Measurements from ENCODE around the gene CCSER2.
"Not testable (repeated sequence)": the region's sequence is repeated elsewhere in the genome, so short reads cannot be mapped to it uniquely, and the experiment has no call there.

CCSER2 gene

GRCh38 chr10:84328418-84329195 is at the start of gene CCSER2:
TSS of gene CCSER2 (plus strand) at chr10:84328589. CDS start at chr10:84371053, 42,464 bp downstream.
- H3K4me1 ChIP-seq (ENCODE audit: control insufficient read depth, insufficient read depth, low read length, unreplicated experiment), result peaks cover 22% of the 10 kb centered on the region
- H2AFZ ChIP-seq (ENCODE audit: low read length, unreplicated experiment), result peak within 1 kb of the TSS; percentile 83
- no peaks in the 10 kb centered on the region for H3K27me3 ChIP-seq (ENCODE audit: insufficient read depth, low read length)

DNA sequence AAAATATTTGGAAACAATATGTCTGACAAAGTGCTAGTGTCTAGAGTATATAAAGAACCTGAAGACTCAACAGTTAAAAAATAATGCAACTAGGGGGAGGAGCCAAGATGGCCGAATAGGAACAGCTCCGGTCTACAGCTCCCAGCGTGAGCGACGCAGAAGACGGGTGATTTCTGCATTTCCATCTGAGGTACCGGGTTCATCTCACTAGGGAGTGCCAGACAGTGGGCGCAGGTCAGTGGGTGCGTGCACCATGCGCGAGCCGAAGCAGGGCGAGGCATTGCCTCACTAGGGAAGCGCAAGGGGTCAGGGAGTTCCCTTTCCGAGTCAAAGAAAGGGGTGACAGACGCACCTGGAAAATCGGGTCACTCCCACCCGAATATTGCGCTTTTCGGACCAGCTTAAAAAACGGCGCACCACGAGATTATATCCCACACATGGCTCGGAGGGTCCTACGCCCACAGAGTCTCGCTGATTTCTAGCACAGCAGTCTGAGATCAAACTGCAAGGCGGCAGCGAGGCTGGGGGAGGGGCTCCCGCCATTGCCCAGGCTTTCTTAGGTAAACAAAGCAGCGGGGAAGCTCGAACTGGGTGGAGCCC is 48.4 kb upstream of the CCSER2 start:
- H3K27me3 ChIP-seq (ENCODE audit: insufficient read depth, low read length), result peaks cover 43% of the 10 kb centered on the region
- not testable (repeated sequence) for H3K4me1 ChIP-seq (ENCODE audit: control insufficient read depth, insufficient read depth, low read length, unreplicated experiment); H3K79me2 ChIP-seq (ENCODE audit: control insufficient read depth, insufficient read depth, low read length, unreplicated experiment); H3K27ac ChIP-seq (ENCODE audit: low read depth, low read length); H3K36me3 ChIP-seq (ENCODE audit: insufficient read depth, low read length); H3K4me3 ChIP-seq (ENCODE audit: low read depth, low read length); H2AFZ ChIP-seq (ENCODE audit: low read length, unreplicated experiment)

More at GRCh38 chr10:84328418-84329195, at the start of gene CCSER2:
- Histone ChIP-seq H3K4me3 (ENCODE audit: low read depth, low read length) (peak within 1 kb of the TSS; percentile 95), H3K79me2 (ENCODE audit: control insufficient read depth, insufficient read depth, low read length, unreplicated experiment) (peaks cover 41% of the 10 kb centered on the region), H3K27ac (ENCODE audit: low read depth, low read length) (peak within 1 kb of the TSS; percentile 81), H3K36me3 (ENCODE audit: insufficient read depth, low read length) (no peaks in the 10 kb centered on the region)

- Histone ChIP-seq H3K27ac (ENCODE audit: low read depth, low read length) (no peak overlapping the region), H3K4me1 (ENCODE audit: control insufficient read depth, insufficient read depth, low read length, unreplicated experiment) (no peaks in the 10 kb centered on the region), H3K36me3 (ENCODE audit: insufficient read depth, low read length) (no peaks in the 10 kb centered on the region), H3K79me2 (ENCODE audit: control insufficient read depth, insufficient read depth, low read length, unreplicated experiment) (no peaks in the 10 kb centered on the region), H2AFZ (ENCODE audit: low read length, unreplicated experiment) (no peak overlapping the region), H3K27me3 (ENCODE audit: insufficient read depth, low read length) (peaks cover 42% of the 10 kb centered on the region), H3K4me3 (ENCODE audit: low read depth, low read length) (no peak overlapping the region)
Observed at GRCh38 chr10:84286695-84287094, 41.7 kb upstream of the CCSER2 start.

- Histone ChIP-seq H3K79me2 (ENCODE audit: control insufficient read depth, insufficient read depth, low read length, unreplicated experiment) (no peaks in the 10 kb centered on the region), H3K36me3 (ENCODE audit: insufficient read depth, low read length) (no peaks in the 10 kb centered on the region)
Observed at GRCh38 chr10:84288151-84288550, 40.2 kb upstream of the CCSER2 start.

GRCh38 chr10:84289521-84290200 is 38.7 kb upstream of the CCSER2 start:
- no peaks in the 10 kb centered on the region for H3K36me3 ChIP-seq (ENCODE audit: insufficient read depth, low read length)
- H3K4me1 ChIP-seq (ENCODE audit: control insufficient read depth, insufficient read depth, low read length, unreplicated experiment), result no peaks in the 10 kb centered on the region
- H3K4me3 ChIP-seq (ENCODE audit: low read depth, low read length), result no peak overlapping the region
- H3K79me2 ChIP-seq (ENCODE audit: control insufficient read depth, insufficient read depth, low read length, unreplicated experiment), result no peaks in the 10 kb centered on the region
- H3K27ac ChIP-seq (ENCODE audit: low read depth, low read length), result no peak overlapping the region
- no peak overlapping the region for H2AFZ ChIP-seq (ENCODE audit: low read length, unreplicated experiment)
- peaks cover 42% of the 10 kb centered on the region for H3K27me3 ChIP-seq (ENCODE audit: insufficient read depth, low read length)

More at GRCh38 chr10:84288151-84288550, 40.2 kb upstream of the CCSER2 start:
- Histone ChIP-seq H3K27ac (ENCODE audit: low read depth, low read length) (no peak overlapping the region), H2AFZ (ENCODE audit: low read length, unreplicated experiment) (no peak overlapping the region), H3K27me3 (ENCODE audit: insufficient read depth, low read length) (peaks cover 42% of the 10 kb centered on the region), H3K4me3 (ENCODE audit: low read depth, low read length) (no peak overlapping the region), H3K4me1 (ENCODE audit: control insufficient read depth, insufficient read depth, low read length, unreplicated experiment) (no peaks in the 10 kb centered on the region)

- no peak overlapping the region for H3K4me3 ChIP-seq (ENCODE audit: low read depth, low read length)
- H3K79me2 ChIP-seq (ENCODE audit: control insufficient read depth, insufficient read depth, low read length, unreplicated experiment), result no peaks in the 10 kb centered on the region
- H3K27me3 ChIP-seq (ENCODE audit: insufficient read depth, low read length), result peaks cover 42% of the 10 kb centered on the region
- H3K27ac ChIP-seq (ENCODE audit: low read depth, low read length), result no peak overlapping the region
- H3K4me1 ChIP-seq (ENCODE audit: control insufficient read depth, insufficient read depth, low read length, unreplicated experiment), result no peaks in the 10 kb centered on the region
- no peak overlapping the region for H2AFZ ChIP-seq (ENCODE audit: low read length, unreplicated experiment)
- no peaks in the 10 kb centered on the region for H3K36me3 ChIP-seq (ENCODE audit: insufficient read depth, low read length)
Observed at GRCh38 chr10:84290235-84290634, 38.2 kb upstream of the CCSER2 start.

DNA sequence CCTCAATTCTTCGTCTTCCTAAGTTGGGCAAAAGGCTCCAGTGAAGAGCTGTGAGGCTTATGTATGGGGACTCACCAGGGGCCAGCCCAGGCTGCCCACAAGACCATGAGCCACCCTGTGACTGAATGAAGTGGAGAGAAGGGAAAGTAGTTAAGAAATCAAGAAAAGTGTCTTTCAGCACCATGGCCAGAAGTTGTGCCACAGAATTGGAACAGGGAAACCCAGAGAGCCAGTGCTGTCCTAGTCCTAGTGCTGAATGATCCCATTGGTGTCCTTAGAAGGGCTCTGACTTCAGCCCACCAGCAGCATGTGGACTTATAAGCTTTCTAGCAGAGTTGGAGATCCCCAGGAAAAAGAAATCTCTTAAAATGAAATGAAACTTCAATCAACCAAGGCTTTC is 37.0 kb upstream of the CCSER2 start:
- Histone ChIP-seq H3K4me3 (ENCODE audit: low read depth, low read length) (no peak overlapping the region), H3K79me2 (ENCODE audit: control insufficient read depth, insufficient read depth, low read length, unreplicated experiment) (no peaks in the 10 kb centered on the region), H3K4me1 (ENCODE audit: control insufficient read depth, insufficient read depth, low read length, unreplicated experiment) (peaks cover 7% of the 10 kb centered on the region)

GRCh38 chr10:84292502-84292901 is 35.9 kb upstream of the CCSER2 start:
- Histone ChIP-seq H3K4me3 (ENCODE audit: low read depth, low read length) (no peak overlapping the region), H3K36me3 (ENCODE audit: insufficient read depth, low read length) (no peaks in the 10 kb centered on the region), H2AFZ (ENCODE audit: low read length, unreplicated experiment) (no peak overlapping the region), H3K27me3 (ENCODE audit: insufficient read depth, low read length) (peaks cover 36% of the 10 kb centered on the region), H3K4me1 (ENCODE audit: control insufficient read depth, insufficient read depth, low read length, unreplicated experiment) (peaks cover 7% of the 10 kb centered on the region), H3K27ac (ENCODE audit: low read depth, low read length) (no peak overlapping the region), H3K79me2 (ENCODE audit: control insufficient read depth, insufficient read depth, low read length, unreplicated experiment) (no peaks in the 10 kb centered on the region)

More for the DNA sequence above, 37.0 kb upstream of the CCSER2 start:
- H3K27ac ChIP-seq (ENCODE audit: low read depth, low read length), result no peak overlapping the region
- no peak overlapping the region for H2AFZ ChIP-seq (ENCODE audit: low read length, unreplicated experiment)
- H3K36me3 ChIP-seq (ENCODE audit: insufficient read depth, low read length), result no peaks in the 10 kb centered on the region
- H3K27me3 ChIP-seq (ENCODE audit: insufficient read depth, low read length), result peaks cover 42% of the 10 kb centered on the region

DNA sequence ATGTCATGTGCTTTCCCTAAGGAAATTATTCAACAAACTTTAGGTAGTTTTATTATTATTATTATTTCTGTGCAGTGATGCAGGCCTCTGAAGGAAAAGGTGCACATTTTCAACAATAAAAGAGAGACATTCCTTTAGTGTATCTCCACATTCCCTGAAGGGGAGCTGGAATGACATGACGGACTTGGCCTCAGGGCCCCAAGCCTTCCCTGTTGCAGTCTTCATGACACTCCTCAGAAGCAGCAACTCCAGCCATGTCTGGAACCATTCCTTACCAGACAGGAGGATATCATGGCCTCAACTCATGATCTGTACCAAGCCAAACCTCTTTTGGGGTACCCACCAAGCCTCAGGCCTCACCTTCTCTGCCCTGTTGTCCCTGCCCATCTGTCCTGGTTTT is 35.2 kb upstream of the CCSER2 start:
- Histone ChIP-seq H3K36me3 (ENCODE audit: insufficient read depth, low read length) (no peaks in the 10 kb centered on the region), H3K79me2 (ENCODE audit: control insufficient read depth, insufficient read depth, low read length, unreplicated experiment) (no peaks in the 10 kb centered on the region), H3K4me1 (ENCODE audit: control insufficient read depth, insufficient read depth, low read length, unreplicated experiment) (peaks cover 7% of the 10 kb centered on the region), H3K27me3 (ENCODE audit: insufficient read depth, low read length) (peaks cover 29% of the 10 kb centered on the region), H2AFZ (ENCODE audit: low read length, unreplicated experiment) (no peak overlapping the region), H3K27ac (ENCODE audit: low read depth, low read length) (no peak overlapping the region), H3K4me3 (ENCODE audit: low read depth, low read length) (no peak overlapping the region)

DNA sequence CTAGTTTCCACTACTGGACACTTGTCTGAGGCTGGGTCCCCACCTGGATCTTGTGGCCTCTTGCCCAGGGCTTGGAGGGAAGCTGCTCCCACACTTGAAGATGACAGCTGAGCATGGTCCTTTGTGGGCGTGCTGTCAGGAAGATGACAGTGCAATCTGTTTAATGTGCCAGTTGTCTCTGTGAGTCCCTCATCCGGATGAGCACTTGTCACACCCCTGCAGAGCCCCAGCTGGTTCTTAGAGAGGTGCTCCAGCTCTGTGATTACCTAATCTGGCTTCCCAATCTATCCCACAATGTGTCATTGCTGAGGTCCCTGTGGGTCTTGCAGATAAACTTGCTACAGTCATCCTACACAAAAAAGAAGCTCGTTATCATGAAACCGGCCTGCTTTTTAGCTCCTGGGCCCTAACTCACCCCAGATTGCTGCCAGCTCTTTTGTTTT is 34.8 kb upstream of the CCSER2 start:
- Histone ChIP-seq H2AFZ (ENCODE audit: low read length, unreplicated experiment) (no peak overlapping the region), H3K79me2 (ENCODE audit: control insufficient read depth, insufficient read depth, low read length, unreplicated experiment) (no peaks in the 10 kb centered on the region), H3K27me3 (ENCODE audit: insufficient read depth, low read length) (peaks cover 25% of the 10 kb centered on the region), H3K27ac (ENCODE audit: low read depth, low read length) (no peak overlapping the region), H3K4me1 (ENCODE audit: control insufficient read depth, insufficient read depth, low read length, unreplicated experiment) (peaks cover 7% of the 10 kb centered on the region), H3K4me3 (ENCODE audit: low read depth, low read length) (no peak overlapping the region), H3K36me3 (ENCODE audit: insufficient read depth, low read length) (no peaks in the 10 kb centered on the region)

Data from ACC112 (cell line).